PFSK-1 (cell line): Measurements from ENCODE around the gene ASPM.

Experiments
- FOXP2 ChIP-seq: optimal IDR thresholded peaks from 2 replicates; pipeline ENCODE3; 2011; ENCODE audit warnings: borderline replicate concordance, control low read depth, inconsistent platforms; ENCODE audit not compliant: insufficient read depth; ENCODE audit errors: extremely low read length, extremely low read depth
- POLR2AphosphoS5 ChIP-seq: IDR thresholded peaks from 2 replicates; pipeline ENCODE4 v1.6.1; 2012; ENCODE audit warnings: low read depth, mild to moderate bottlenecking, control low read depth, low read length, moderate library complexity
- REST ChIP-seq, 2 experiments: IDR thresholded peaks; 2 replicates each; pipeline versions ENCODE4 v1.6.1 to v1.8.0; 2011 to 2012; ENCODE audit warnings: low read depth in 2 of 2, low read length in 2 of 2, control low read depth in 1 of 2, inconsistent platforms in 1 of 2, mild to moderate bottlenecking in 1 of 2, moderate library complexity in 1 of 2; ENCODE audit not compliant: insufficient read depth in 1 of 2
- SIN3A ChIP-seq: IDR thresholded peaks from 2 replicates; pipeline ENCODE4 v1.6.1; 2012; ENCODE audit warnings: mild to moderate bottlenecking, low read length, moderate library complexity, borderline replicate concordance; ENCODE audit not compliant: insufficient read depth
- TAF1 ChIP-seq: IDR thresholded peaks from 2 replicates; pipeline ENCODE4 v1.6.1; 2012; ENCODE audit warnings: low read length, control low read depth, borderline replicate concordance; ENCODE audit not compliant: insufficient read depth

ASPM gene

GRCh38 chr1:197150336-197151005 is 4.0 kb upstream of the ASPM start:
- no peak for TF ChIP-seq SIN3A
- TF ChIP-seq TAF1, result no peak
- TF ChIP-seq REST (IDR thresholded peaks at IDR 0.05; ENCODE audit: insufficient read depth in 1 of 2, low read depth in 2 of 2, low read length in 2 of 2), result no peak
- TF ChIP-seq POLR2AphosphoS5, result no peak
- no peak for TF ChIP-seq FOXP2

- no peak for TF ChIP-seq TAF1
- no peak for TF ChIP-seq REST (IDR thresholded peaks at IDR 0.05; ENCODE audit: insufficient read depth in 1 of 2, low read depth in 2 of 2, low read length in 2 of 2)
- no peak for TF ChIP-seq SIN3A
These were observed 2.9 kb upstream of the ASPM start for GRCh38 chr1:197149340-197149739.

- TF ChIP-seq FOXP2 (no peak), REST (IDR thresholded peaks at IDR 0.05; ENCODE audit: insufficient read depth in 1 of 2, low read depth in 2 of 2, low read length in 2 of 2) (no peak), TAF1 (no peak), POLR2AphosphoS5 (no peak), SIN3A (no peak)
These were observed 934 bp downstream of the ASPM start for GRCh38 chr1:197145446-197146024.

GRCh38 chr1:197144570-197145325 is 1.7 kb downstream of the ASPM start:
- TF ChIP-seq TAF1, result no peak
- TF ChIP-seq SIN3A, result no peak
- no peak for TF ChIP-seq FOXP2
- TF ChIP-seq REST (IDR thresholded peaks at IDR 0.05; ENCODE audit: insufficient read depth in 1 of 2, low read depth in 2 of 2, low read length in 2 of 2), result no peak
- TF ChIP-seq POLR2AphosphoS5, result no peak

- no peak for TF ChIP-seq POLR2AphosphoS5
- no peak for TF ChIP-seq REST (IDR thresholded peaks at IDR 0.05; ENCODE audit: insufficient read depth in 1 of 2, low read depth in 2 of 2, low read length in 2 of 2)
- no peak for TF ChIP-seq FOXP2
- no peak for TF ChIP-seq TAF1
- TF ChIP-seq SIN3A, result no peak
These were observed 3.2 kb downstream of the ASPM start for GRCh38 chr1:197143276-197143675.
